ENCODE data around the gene AJM1.
"Not testable (repeated sequence)": the region's sequence is repeated elsewhere in the genome, so short reads cannot be mapped to it uniquely, and the experiment has no call there.

AJM1 gene

GRCh38 chr9:136842380-136842948 is at the start of gene AJM1:
AJM1 (plus strand) TSS chr9:136842478; CDS start chr9:136844415, 1,937 bp downstream.
- peak; percentile 68 to 72 for DNase-seq

GRCh38 chr9:136793086-136793946 is 49.0 kb upstream of the AJM1 start:
- no peak for DNase-seq

- DNase-seq: no peak
Observed at GRCh38 chr9:136794281-136794999, 47.8 kb upstream of the AJM1 start.

- DNase-seq: no peak
Observed at GRCh38 chr9:136795000-136795348, 47.3 kb upstream of the AJM1 start.

GRCh38 chr9:136796238-136796774 is 46.0 kb upstream of the AJM1 start, which contains the start of gene CCDC183:
CCDC183 (plus strand) TSS chr9:136796338; CDS start chr9:136796398, 60 bp downstream.
- DNase-seq: no peak

GRCh38 chr9:136796775-136797347 is 45.4 kb upstream of the AJM1 start:
- not testable (repeated sequence) for DNase-seq

- DNase-seq: no peak
Observed at GRCh38 chr9:136798708-136799078, 43.6 kb upstream of the AJM1 start.

- DNase-seq: no peak
Observed at GRCh38 chr9:136799079-136799853, 43.0 kb upstream of the AJM1 start.

GRCh38 chr9:136799854-136800657 is 42.2 kb upstream of the AJM1 start:
- peak in 1 of 2 donors; percentile 45 for DNase-seq

GRCh38 chr9:136802321-136802720 is 40.0 kb upstream of the AJM1 start:
- DNase-seq: no peak

- DNase-seq: not testable (repeated sequence)
Observed at GRCh38 chr9:136803009-136803550, 39.2 kb upstream of the AJM1 start.

GRCh38 chr9:136803551-136804508 is 38.4 kb upstream of the AJM1 start:
- no peak for DNase-seq

GRCh38 chr9:136804509-136805206 is 37.6 kb upstream of the AJM1 start:
- DNase-seq: no peak

GRCh38 chr9:136805207-136805740 is 37.0 kb upstream of the AJM1 start:
- DNase-seq: no peak

GRCh38 chr9:136806067-136806466 is 36.2 kb upstream of the AJM1 start:
- DNase-seq: no peak

- no peak for DNase-seq
Observed at GRCh38 chr9:136806631-136807201, 35.6 kb upstream of the AJM1 start.

- DNase-seq: peak; percentile 46 to 74
Observed at GRCh38 chr9:136807281-136808074, 34.8 kb upstream of the AJM1 start, which contains the start of gene RABL6. RABL6 (plus strand) TSS chr9:136807948; CDS start chr9:136808197, 249 bp downstream.

Data from hippocampal formation (tissue), 2 donors.